HL-60 (cell line): ENCODE results near the gene SPESP1.

Experiments
- POLR2AphosphoS5 ChIP-seq: IDR thresholded peaks from 2 replicates; pipeline ENCODE4 v1.6.1; 2012; ENCODE audit warnings: low read depth
- SPI1 ChIP-seq: IDR thresholded peaks from 2 replicates; pipeline ENCODE4 v1.6.1; 2012; ENCODE audit warnings: low read depth, mild to moderate bottlenecking, borderline replicate concordance
- TF ChIP-seq, protein P1 (sequence below): IDR thresholded peaks from one replicate; pipeline ENCODE4 v1.5.1; 2011; ENCODE audit warnings: low read length, control low read depth, inconsistent platforms; ENCODE audit not compliant: insufficient read depth
- TF ChIP-seq, protein P2 (sequence below): IDR thresholded peaks from 2 replicates; pipeline ENCODE4 v1.6.1; 2012; ENCODE audit warnings: low read depth; ENCODE audit not compliant: insufficient replicate concordance

DNA sequence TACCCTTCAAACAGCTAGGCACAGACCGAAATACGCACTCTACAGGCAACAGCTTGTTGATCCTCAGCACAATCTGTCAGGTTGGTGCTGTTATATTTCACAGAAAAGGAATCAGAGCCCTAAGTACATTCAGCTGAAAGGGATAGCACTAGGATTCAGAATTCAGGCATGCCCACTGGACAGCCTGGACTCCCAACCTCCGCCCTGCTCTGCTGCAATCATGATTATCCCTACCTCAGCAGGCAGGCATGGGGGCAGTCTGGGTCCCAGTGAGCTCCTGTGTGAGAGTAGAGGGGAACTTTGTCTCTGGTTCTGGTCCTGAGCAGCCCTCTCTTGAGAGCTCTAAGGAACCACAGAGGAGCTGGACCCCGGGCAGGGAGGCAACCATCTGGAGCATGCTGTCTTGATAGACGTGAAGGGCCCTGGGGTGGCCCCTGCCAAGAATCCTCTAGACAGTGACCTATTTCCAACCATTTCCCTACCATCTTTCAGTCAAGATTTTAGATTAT is 60.7 kb downstream of the SPESP1 start:
- TF ChIP-seq, protein P1, sequence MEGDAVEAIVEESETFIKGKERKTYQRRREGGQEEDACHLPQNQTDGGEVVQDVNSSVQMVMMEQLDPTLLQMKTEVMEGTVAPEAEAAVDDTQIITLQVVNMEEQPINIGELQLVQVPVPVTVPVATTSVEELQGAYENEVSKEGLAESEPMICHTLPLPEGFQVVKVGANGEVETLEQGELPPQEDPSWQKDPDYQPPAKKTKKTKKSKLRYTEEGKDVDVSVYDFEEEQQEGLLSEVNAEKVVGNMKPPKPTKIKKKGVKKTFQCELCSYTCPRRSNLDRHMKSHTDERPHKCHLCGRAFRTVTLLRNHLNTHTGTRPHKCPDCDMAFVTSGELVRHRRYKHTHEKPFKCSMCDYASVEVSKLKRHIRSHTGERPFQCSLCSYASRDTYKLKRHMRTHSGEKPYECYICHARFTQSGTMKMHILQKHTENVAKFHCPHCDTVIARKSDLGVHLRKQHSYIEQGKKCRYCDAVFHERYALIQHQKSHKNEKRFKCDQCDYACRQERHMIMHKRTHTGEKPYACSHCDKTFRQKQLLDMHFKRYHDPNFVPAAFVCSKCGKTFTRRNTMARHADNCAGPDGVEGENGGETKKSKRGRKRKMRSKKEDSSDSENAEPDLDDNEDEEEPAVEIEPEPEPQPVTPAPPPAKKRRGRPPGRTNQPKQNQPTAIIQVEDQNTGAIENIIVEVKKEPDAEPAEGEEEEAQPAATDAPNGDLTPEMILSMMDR: no peak
- TF ChIP-seq, protein P2, sequence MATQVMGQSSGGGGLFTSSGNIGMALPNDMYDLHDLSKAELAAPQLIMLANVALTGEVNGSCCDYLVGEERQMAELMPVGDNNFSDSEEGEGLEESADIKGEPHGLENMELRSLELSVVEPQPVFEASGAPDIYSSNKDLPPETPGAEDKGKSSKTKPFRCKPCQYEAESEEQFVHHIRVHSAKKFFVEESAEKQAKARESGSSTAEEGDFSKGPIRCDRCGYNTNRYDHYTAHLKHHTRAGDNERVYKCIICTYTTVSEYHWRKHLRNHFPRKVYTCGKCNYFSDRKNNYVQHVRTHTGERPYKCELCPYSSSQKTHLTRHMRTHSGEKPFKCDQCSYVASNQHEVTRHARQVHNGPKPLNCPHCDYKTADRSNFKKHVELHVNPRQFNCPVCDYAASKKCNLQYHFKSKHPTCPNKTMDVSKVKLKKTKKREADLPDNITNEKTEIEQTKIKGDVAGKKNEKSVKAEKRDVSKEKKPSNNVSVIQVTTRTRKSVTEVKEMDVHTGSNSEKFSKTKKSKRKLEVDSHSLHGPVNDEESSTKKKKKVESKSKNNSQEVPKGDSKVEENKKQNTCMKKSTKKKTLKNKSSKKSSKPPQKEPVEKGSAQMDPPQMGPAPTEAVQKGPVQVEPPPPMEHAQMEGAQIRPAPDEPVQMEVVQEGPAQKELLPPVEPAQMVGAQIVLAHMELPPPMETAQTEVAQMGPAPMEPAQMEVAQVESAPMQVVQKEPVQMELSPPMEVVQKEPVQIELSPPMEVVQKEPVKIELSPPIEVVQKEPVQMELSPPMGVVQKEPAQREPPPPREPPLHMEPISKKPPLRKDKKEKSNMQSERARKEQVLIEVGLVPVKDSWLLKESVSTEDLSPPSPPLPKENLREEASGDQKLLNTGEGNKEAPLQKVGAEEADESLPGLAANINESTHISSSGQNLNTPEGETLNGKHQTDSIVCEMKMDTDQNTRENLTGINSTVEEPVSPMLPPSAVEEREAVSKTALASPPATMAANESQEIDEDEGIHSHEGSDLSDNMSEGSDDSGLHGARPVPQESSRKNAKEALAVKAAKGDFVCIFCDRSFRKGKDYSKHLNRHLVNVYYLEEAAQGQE: no peak
- no peak for TF ChIP-seq POLR2AphosphoS5
- TF ChIP-seq SPI1: no peak
